Calu3 (cell line): ENCODE measurements around the gene HDAC4. TPM values are rescaled to one million over a fixed set of nuclear protein-coding genes. Genes with fewer than 3 reads are reported as not detected.

Experiments
- BruUV-seq: library from RNA; stranded (reverse); fragments of 400-500 nt; replicated peaks from 2 replicates; lab custom pipeline; 2021; lab: Mats Ljungman, UMichigan
- CTCF ChIA-PET: fragments of 300-600 bp; sonication (Branson Sonifier 250); formaldehyde crosslinking; loops from one replicate; lab custom pipeline; 2022; ENCODE audit warnings: antibody characterized with exemption; lab: Charles Lee
- DNase-seq: peaks from one replicate; pipeline ENCODE4 v3.0.0; 2022
- H3K27ac Mint-ChIP-seq: one replicate; pipeline ENCODE4 v1.8.0; 2022; ENCODE audit warnings: mixed read lengths; ENCODE audit not compliant: unreplicated experiment
- H3K27me3 Mint-ChIP-seq: one replicate; pipeline ENCODE4 v1.8.0; 2022; ENCODE audit warnings: mixed read lengths; ENCODE audit not compliant: unreplicated experiment
- H3K36me3 Mint-ChIP-seq: one replicate; pipeline ENCODE4 v1.8.0; 2022; ENCODE audit warnings: mild to moderate bottlenecking, moderate library complexity, mixed read lengths; ENCODE audit not compliant: insufficient read depth, unreplicated experiment
- H3K4me1 Mint-ChIP-seq: one replicate; pipeline ENCODE4 v1.8.0; 2022; ENCODE audit warnings: mild to moderate bottlenecking, low read depth, mixed read lengths; ENCODE audit not compliant: unreplicated experiment
- H3K4me3 Mint-ChIP-seq: one replicate; pipeline ENCODE4 v1.8.0; 2022; ENCODE audit warnings: mild to moderate bottlenecking, low read depth, moderate library complexity, mixed read lengths; ENCODE audit not compliant: unreplicated experiment
- H3K9me3 Mint-ChIP-seq: one replicate; pipeline ENCODE4 v1.8.0; 2022; ENCODE audit warnings: low read depth, mixed read lengths; ENCODE audit not compliant: unreplicated experiment
- intact Hi-C: fragments of 100-400 bp; cut with micrococcal nuclease; formaldehyde crosslinking; loops from one replicate; pipeline ENCODE4 v1.10.0; 2022; ENCODE audit not compliant: unreplicated experiment
- total RNA-seq: library from RNA; stranded (reverse); gene quantifications from 2 replicates; pipeline ENCODE4 v1.2.3, GENCODE V29; 2022
- TF ChIP-seq, protein P1 (sequence below): fragments of 200-600 bp; IDR thresholded peaks from one replicate; pipeline ENCODE4 v1.8.0; 2022; ENCODE audit warnings: antibody characterized with exemption; ENCODE audit not compliant: unreplicated experiment

The HDAC4 gene
- total RNA-seq, 1 experiment from 2014 or later: 39.6 TPM

- Mint-ChIP-seq H3K4me3 (no peak overlapping the region), H3K4me1 (peaks cover 4% of the 10 kb centered on the region), H3K27me3 (no peaks in the 10 kb centered on the region), H3K27ac (no peak overlapping the region), H3K36me3 (peaks cover 13% of the 10 kb centered on the region), H3K9me3 (no peaks in the 10 kb centered on the region)
- TF ChIP-seq, protein P1, sequence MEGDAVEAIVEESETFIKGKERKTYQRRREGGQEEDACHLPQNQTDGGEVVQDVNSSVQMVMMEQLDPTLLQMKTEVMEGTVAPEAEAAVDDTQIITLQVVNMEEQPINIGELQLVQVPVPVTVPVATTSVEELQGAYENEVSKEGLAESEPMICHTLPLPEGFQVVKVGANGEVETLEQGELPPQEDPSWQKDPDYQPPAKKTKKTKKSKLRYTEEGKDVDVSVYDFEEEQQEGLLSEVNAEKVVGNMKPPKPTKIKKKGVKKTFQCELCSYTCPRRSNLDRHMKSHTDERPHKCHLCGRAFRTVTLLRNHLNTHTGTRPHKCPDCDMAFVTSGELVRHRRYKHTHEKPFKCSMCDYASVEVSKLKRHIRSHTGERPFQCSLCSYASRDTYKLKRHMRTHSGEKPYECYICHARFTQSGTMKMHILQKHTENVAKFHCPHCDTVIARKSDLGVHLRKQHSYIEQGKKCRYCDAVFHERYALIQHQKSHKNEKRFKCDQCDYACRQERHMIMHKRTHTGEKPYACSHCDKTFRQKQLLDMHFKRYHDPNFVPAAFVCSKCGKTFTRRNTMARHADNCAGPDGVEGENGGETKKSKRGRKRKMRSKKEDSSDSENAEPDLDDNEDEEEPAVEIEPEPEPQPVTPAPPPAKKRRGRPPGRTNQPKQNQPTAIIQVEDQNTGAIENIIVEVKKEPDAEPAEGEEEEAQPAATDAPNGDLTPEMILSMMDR: no peak
- no TSS peak for BruUV-seq
- intact Hi-C loops: no loop called here
- CTCF ChIA-PET: no interaction called here
- no peak for DNase-seq
These were observed 335.9 kb downstream of the HDAC4 start for GRCh38 chr2:239064891-239065290.

GRCh38 chr2:239064253-239064652 is 336.6 kb downstream of the HDAC4 start:
- Mint-ChIP-seq H3K36me3 (peaks cover 13% of the 10 kb centered on the region), H3K9me3 (no peaks in the 10 kb centered on the region), H3K4me1 (no peaks in the 10 kb centered on the region), H3K27me3 (no peaks in the 10 kb centered on the region), H3K27ac (no peak overlapping the region), H3K4me3 (no peak overlapping the region)
- intact Hi-C loops: no loop called here
- no TSS peak for BruUV-seq
- TF ChIP-seq, protein P1: no peak
- DNase-seq: no peak
- CTCF ChIA-PET: no interaction called here

- CTCF ChIA-PET: no interaction called here
- no peak overlapping the region for H3K4me3 Mint-ChIP-seq
- H3K4me1 Mint-ChIP-seq: no peaks in the 10 kb centered on the region
- H3K9me3 Mint-ChIP-seq: no peaks in the 10 kb centered on the region
- H3K27ac Mint-ChIP-seq: no peak overlapping the region
- no peaks in the 10 kb centered on the region for H3K27me3 Mint-ChIP-seq
- peaks cover 13% of the 10 kb centered on the region for H3K36me3 Mint-ChIP-seq
- TF ChIP-seq, protein P1: no peak
- intact Hi-C loops: no loop called here
- no TSS peak for BruUV-seq
- DNase-seq: no peak
These were observed 338.1 kb downstream of the HDAC4 start for GRCh38 chr2:239062743-239063142.

- H3K27ac Mint-ChIP-seq: no peak overlapping the region
- H3K4me3 Mint-ChIP-seq: no peak overlapping the region
- DNase-seq: no peak
- intact Hi-C loops: no loop called here
- H3K36me3 Mint-ChIP-seq: peaks cover 13% of the 10 kb centered on the region
- CTCF ChIA-PET: no interaction called here
- no TSS peak for BruUV-seq
- no peaks in the 10 kb centered on the region for H3K4me1 Mint-ChIP-seq
- H3K9me3 Mint-ChIP-seq: no peaks in the 10 kb centered on the region
- H3K27me3 Mint-ChIP-seq: no peaks in the 10 kb centered on the region
- TF ChIP-seq, protein P1: no peak
These were observed 338.8 kb downstream of the HDAC4 start for GRCh38 chr2:239061824-239062570.
